ENCODE measurements around the gene CHST15.
A peak's percentile ranks its signal among the peaks of the same experiment; 100 is the strongest.
"Not testable (repeated sequence)": the region's sequence is repeated elsewhere in the genome, so short reads cannot be mapped to it uniquely, and the experiment has no call there.

CHST15 gene

GRCh38 chr10:124044143-124044862, 49.1 kb downstream of the CHST15 start:
- DNase-seq (ENCODE audit: low read depth in 2 of 2), result no peak

- DNase-seq (ENCODE audit: low read depth in 2 of 2), result no peak
Observed at GRCh38 chr10:124043310-124044142, 49.9 kb downstream of the CHST15 start.

DNA sequence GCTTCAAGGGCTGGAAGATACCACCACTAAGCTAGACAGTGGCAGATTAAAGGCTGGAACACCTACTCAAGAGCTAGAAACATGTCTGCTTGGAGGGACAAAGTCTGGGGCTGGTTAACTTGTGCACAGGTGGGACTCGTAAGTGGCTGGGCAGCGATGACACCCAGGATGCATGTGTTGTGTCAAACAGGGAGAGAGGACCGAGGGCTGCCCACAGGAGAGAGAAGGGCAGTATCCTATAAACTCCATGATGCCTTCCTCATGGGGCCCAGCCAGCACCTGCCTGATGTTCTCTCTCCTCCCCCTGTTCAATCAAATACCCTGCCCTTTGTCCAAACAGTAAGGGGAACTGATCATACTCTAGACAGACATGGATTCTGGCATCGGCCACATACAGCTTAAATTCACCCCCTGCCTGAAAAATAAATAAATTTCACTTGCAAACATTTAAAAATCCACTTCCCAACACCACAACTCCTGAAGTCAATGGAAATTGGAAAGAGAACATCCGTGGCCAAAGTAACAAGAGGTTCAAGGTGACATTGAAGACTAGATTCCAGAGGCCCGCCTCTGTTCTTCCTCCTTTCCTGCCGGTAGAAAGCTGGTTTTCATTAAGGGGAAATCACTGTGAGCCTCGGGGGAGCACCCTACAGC, 50.6 kb downstream of the CHST15 start:
- DNase-seq (ENCODE audit: low read depth in 2 of 2), result no peak

DNA sequence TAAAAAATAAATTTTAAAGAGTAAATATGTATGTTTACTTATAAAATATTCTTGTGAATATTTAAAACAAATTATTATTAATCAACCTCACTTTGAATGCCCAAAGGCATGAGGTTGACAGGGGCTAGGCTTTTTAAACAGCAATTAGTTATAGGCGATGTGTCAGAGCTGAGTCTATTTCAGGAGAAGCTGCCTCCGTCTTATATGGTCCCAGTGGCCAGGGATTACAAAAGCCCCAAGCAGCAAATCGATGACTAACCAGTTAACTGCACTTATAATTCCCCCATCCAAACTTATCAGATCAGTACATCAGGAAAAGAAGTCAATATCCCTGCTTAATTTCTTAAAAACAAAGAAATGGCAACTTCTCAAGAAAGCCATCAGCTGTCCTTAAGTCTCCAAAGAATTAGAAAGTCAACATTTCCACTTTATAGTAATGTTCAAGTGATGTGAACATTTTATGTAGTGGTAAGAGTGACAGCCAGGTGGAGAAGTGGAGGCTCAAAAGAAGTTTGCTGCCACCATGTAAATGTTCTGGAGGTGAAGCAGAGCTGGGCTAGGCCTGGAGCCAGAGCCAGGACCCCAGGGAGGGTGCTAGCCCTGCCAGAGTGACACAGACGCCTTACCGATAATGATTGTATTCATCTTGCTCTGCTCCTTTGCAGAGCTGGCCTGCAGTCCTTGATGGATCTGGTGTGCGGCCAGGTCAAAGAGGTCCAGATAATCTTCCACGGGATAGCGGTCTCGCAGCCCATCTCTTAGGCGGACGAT, 51.5 kb downstream of the CHST15 start:
- no peak for DNase-seq (ENCODE audit: low read depth in 2 of 2)

DNA sequence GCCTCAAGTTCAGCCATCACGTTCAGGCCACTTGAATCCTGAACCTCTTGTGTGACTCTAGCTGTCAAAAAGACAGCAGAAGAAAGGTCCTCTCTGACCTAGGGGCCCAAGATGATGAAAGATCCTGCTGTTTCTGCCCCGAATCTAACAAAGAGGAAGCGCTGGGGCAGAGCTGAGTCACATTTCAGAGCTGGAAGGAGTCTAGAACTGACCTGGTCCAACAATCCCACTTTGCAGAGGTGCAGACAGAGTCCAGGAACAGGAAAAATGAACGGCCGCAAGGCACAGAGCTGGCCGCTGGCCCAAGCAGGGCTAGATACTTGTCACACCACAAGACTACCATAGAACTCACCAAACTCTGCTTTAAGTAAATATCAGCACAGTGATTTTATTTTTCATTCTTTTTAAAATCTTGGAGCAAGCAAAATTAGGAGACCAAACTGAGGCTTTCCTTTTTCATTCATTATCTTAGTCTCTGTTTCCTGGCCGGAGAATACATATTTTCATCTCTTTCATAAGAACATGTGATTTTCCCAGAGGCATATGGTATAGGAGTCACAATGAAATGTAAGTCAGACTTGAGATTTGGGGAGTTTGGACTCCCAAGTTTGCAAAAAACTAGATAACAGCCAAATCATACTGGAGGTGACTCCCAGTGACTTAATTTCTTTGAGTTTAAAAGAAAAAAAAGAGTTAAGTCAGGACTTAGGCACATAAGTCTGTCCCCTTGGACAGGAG, 52.8 kb downstream of the CHST15 start:
- DNase-seq (ENCODE audit: low read depth in 2 of 2), result no peak

DNA sequence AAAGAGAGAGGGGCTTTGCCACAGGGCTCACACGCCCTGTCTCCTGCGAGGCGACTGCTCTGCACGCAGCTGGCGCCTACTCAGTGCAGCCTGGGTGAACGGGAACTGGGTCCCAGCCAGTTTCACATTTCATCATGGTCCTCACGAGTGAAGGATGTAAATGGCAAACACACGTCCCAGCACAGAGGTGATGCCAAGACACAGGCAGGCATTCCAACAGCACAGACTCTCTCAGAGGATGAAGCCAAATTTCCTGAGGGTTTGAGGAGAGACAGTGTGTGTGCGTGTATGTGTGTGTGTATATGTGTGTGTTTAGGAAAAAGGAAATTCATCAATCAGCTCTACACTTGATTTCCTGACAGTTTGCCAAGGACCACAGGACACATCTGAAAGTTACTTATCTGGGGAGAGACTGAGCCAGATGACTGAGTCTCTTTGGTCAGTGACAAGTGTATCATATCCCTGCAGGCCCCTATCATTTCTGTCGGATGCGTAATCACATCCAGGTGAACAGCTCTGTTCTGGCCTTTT, 53.9 kb downstream of the CHST15 start:
- DNase-seq (ENCODE audit: low read depth in 2 of 2), result no peak

- no peak for DNase-seq (ENCODE audit: low read depth in 2 of 2)
Observed at GRCh38 chr10:124037784-124038183, 55.6 kb downstream of the CHST15 start.

DNA sequence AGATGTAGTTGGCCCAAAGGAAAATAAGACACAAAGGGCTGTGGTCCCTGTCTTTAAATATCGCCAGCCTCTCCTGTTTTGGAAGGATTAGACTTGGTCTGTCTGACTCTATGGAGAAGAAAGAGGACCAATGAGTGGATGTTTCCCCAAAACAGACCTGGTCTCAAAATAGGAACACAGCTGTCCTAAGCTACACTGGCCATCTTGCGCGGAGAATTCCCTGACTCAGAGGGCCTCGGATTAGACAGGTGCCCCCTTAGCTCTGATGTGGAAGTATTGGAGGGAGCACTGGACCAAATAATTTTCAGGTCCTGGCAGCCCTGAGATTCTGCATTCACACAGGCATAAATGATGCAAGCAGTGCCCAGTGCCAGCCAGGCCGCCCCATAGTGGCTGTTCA, 56.1 kb downstream of the CHST15 start:
- DNase-seq (ENCODE audit: low read depth in 2 of 2), result no peak

DNA sequence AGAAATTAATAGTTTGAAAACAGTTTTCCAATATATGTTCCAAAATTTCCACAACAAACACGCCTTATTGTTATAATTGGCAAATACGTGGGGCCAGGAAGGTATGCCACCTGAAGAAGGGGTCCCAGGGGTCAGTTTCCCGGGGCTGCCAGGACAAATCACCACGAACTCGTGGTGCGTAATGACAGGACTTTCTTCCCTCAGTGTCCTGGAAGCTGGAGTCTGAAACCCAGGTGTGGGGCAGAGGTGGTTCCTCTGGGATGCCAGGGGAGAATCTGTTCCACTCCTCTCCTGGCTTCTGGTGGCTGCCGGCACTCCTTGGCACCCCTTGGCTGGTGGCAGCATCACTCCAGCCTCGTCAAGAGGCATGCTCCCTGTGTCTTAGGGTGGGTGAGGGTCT, 56.7 kb downstream of the CHST15 start:
- DNase-seq (ENCODE audit: low read depth in 2 of 2), result no peak

- DNase-seq (ENCODE audit: low read depth in 2 of 2), result peak in 1 of 2 donors; percentile 14
Observed at GRCh38 chr10:124035928-124036558, 57.4 kb downstream of the CHST15 start.

GRCh38 chr10:124035306-124035927, 58.0 kb downstream of the CHST15 start:
- no peak for DNase-seq (ENCODE audit: low read depth in 2 of 2)

GRCh38 chr10:124034576-124035305, 58.7 kb downstream of the CHST15 start:
- DNase-seq (ENCODE audit: low read depth in 2 of 2), result not testable (repeated sequence)

DNA sequence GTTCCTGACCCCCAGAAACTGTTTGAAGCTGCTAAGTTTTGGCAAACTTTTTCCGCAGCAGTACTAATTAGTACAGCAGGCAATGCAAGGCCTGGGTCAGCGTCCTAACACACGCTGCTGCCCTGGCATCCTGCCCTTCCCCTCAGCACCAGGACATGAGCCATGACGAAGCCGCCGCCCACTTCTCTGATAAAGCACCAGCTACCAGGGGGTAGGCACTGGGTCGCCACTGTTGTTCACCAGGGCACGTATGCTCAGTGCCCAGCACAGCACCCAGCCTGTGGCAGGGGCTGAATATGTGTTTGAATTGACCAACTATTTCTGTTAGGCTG, 59.5 kb downstream of the CHST15 start:
- DNase-seq (ENCODE audit: low read depth in 2 of 2), result no peak

- no peak for DNase-seq (ENCODE audit: low read depth in 2 of 2)
Observed at GRCh38 chr10:124032971-124033886, 60.2 kb downstream of the CHST15 start.

GRCh38 chr10:124032087-124032935, 61.1 kb downstream of the CHST15 start:
- DNase-seq (ENCODE audit: low read depth in 2 of 2), result no peak

GRCh38 chr10:124030492-124031110, 62.8 kb downstream of the CHST15 start:
- no peak for DNase-seq (ENCODE audit: low read depth in 2 of 2)

- no peak for DNase-seq (ENCODE audit: low read depth in 2 of 2)
Observed at GRCh38 chr10:124030061-124030460, 63.3 kb downstream of the CHST15 start.

Data from stimulated activated CD8-positive, alpha-beta memory T cell treated with anti-CD3 and anti-CD28 coated beads, Interleukin-7, amount 100 ng/mL, for 1 hour (primary cell).